ENCODE measurements around the gene SLC22A12.
"Not testable (repeated sequence)": the region's sequence is repeated elsewhere in the genome, so short reads cannot be mapped to it uniquely, and the experiment has no call there.

SLC22A12 gene

DNA sequence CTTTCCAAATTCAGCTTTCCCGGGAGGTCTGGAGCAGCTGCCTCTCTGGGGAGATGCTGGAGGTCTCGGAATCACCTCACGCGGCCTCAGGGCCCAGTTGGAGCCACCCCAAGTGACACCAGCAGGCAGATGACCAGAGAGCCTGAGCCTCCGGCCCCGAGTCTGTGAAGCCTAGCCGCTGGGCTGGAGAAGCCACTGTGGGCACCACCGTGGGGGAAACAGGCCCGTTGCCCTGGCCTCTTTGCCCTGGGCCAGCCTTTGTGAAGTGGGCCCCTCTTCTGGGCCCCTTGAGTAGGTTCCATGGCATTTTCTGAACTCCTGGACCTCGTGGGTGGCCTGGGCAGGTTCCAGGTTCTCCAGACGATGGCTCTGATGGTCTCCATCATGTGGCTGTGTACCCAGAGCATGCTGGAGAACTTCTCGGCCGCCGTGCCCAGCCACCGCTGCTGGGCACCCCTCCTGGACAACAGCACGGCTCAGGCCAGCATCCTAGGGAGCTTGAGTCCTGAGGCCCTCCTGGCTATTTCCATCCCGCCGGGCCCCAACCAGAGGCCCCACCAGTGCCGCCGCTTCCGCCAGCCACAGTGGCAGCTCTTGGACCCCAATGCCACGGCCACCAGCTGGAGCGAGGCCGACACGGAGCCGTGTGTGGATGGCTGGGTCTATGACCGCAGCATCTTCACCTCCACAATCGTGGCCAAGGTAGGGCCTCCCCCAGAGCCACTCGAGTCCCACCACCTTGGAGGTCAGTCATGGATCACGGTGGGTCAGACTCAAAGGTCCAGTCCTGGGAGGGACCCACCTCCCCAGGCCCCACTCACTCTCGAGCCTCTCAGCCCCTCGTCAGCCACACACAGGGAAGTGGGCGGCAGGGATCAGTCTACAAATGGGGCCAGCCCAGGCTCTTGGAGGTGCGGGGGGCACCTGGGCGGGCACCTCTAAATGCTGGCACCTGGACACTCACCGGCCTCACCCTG lies 525 bp downstream of the SLC22A12 start:
- Histone ChIP-seq H3K4me1 (ENCODE audit: control insufficient read depth, insufficient read depth, low read length) (peaks cover 5% of the 10 kb centered on the region), H3K36me3 (ENCODE audit: control insufficient read depth, insufficient read depth, low read length, severe bottlenecking) (no peaks in the 10 kb centered on the region), H3K9me3 (ENCODE audit: control insufficient read depth, low read length) (peaks cover 26% of the 10 kb centered on the region), H3K27me3 (replicated peaks; ENCODE audit: control insufficient read depth, insufficient read depth, low read length) (peaks cover 14% of the 10 kb centered on the region), H3K9ac (ENCODE audit: low read length) (no peak overlapping the region), H3K4me3 (ENCODE audit: low read length) (no peak overlapping the region)
- no peak for DNase-seq (ENCODE audit: low read depth)

DNA sequence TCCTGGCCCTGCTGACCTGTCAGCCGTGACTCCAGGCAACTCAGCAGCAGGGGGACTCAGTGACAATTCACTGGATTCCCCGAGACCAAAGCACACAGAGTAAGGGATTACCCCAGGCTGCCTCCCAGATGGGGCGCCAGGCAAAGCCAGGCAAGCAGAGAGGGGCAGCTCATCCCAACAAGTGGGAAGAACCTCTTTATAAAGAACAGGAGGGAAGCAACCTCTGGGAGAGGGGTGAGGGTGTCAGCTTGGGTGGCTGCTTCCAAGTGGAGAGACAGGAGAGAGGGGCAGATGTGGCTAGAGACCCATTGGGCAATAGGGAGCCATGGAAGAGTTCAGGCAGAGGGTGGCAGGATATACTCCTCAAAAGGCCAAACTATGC lies 1.2 kb downstream of the SLC22A12 start:
- no peak overlapping the region for H3K9ac ChIP-seq (ENCODE audit: low read length)
- no peak overlapping the region for H3K4me3 ChIP-seq (ENCODE audit: low read length)
- H3K36me3 ChIP-seq (ENCODE audit: control insufficient read depth, insufficient read depth, low read length, severe bottlenecking), result no peaks in the 10 kb centered on the region
- H3K4me1 ChIP-seq (ENCODE audit: control insufficient read depth, insufficient read depth, low read length), result peaks cover 5% of the 10 kb centered on the region
- peaks cover 15% of the 10 kb centered on the region for H3K27me3 ChIP-seq (replicated peaks; ENCODE audit: control insufficient read depth, insufficient read depth, low read length)
- no peak for DNase-seq (ENCODE audit: low read depth)
- peaks cover 24% of the 10 kb centered on the region for H3K9me3 ChIP-seq (ENCODE audit: control insufficient read depth, low read length)

DNA sequence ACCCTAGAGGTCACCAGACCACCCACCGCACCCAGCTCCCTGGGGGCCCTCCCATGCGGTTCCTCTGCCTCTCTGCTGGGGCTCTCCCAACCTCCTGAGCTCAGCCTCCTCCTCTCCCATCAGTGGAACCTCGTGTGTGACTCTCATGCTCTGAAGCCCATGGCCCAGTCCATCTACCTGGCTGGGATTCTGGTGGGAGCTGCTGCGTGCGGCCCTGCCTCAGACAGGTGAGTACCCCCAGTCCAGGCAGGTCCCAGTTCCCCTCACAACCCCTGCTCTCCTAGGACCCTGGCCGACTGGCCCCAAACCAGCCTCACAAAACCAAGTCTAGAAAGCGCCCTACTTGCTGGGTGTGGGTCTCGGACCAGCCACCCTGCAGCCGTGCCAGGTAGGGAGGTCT lies 1.6 kb downstream of the SLC22A12 start:
- peaks cover 17% of the 10 kb centered on the region for H3K27me3 ChIP-seq (replicated peaks; ENCODE audit: control insufficient read depth, insufficient read depth, low read length)
- peaks cover 20% of the 10 kb centered on the region for H3K9me3 ChIP-seq (ENCODE audit: control insufficient read depth, low read length)
- H3K4me3 ChIP-seq (ENCODE audit: low read length), result no peak overlapping the region
- no peaks in the 10 kb centered on the region for H3K36me3 ChIP-seq (ENCODE audit: control insufficient read depth, insufficient read depth, low read length, severe bottlenecking)
- peaks cover 5% of the 10 kb centered on the region for H3K4me1 ChIP-seq (ENCODE audit: control insufficient read depth, insufficient read depth, low read length)
- no peak overlapping the region for H3K9ac ChIP-seq (ENCODE audit: low read length)
- no peak for DNase-seq (ENCODE audit: low read depth)

GRCh38 chr11:64593156-64594105 lies 2.4 kb downstream of the SLC22A12 start:
- no peak for DNase-seq (ENCODE audit: low read depth)
- H3K9me3 ChIP-seq (ENCODE audit: control insufficient read depth, low read length), result peaks cover 13% of the 10 kb centered on the region
- H3K4me3 ChIP-seq (ENCODE audit: low read length), result no peak overlapping the region
- H3K4me1 ChIP-seq (ENCODE audit: control insufficient read depth, insufficient read depth, low read length), result peaks cover 5% of the 10 kb centered on the region
- no peak overlapping the region for H3K9ac ChIP-seq (ENCODE audit: low read length)
- H3K27me3 ChIP-seq (replicated peaks; ENCODE audit: control insufficient read depth, insufficient read depth, low read length), result peaks cover 17% of the 10 kb centered on the region
- no peaks in the 10 kb centered on the region for H3K36me3 ChIP-seq (ENCODE audit: control insufficient read depth, insufficient read depth, low read length, severe bottlenecking)

DNA sequence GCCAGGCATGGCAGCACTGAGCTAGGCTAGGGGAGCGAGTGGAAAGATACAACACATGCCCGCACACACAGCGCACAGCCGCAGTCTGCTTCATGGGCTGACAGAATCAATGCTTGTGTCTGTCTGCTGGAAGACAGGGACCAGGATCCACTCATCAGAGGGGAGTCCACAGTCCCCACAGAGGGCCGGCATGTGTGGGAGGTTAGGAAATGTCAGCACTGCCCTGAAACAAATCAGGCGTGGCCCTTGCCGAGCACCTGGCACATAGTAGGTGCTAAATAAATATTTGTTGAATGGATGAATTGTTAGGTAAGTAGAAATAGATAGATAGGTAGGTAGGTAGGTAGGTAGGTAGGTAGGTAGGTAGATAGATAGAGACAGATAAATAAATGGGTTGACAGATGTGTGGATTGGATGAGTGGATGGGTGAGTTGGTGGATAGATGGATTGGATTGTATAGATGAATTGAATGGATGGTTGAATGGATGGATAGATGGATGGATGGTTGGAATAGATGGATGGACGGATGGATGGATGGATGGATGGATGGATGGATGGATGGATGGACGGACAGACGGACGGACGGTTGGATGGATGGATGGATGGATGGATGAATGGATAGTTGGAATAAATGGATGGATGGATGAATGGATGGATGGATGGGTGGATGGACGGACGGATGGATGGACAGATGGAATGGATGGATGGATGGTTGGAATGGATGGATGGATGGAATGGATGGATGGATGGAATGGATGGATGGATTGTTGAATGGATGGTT lies 3.3 kb downstream of the SLC22A12 start:
- Histone ChIP-seq H3K9ac (ENCODE audit: low read length) (no peak overlapping the region), H3K4me3 (ENCODE audit: low read length) (no peak overlapping the region), H3K4me1 (ENCODE audit: control insufficient read depth, insufficient read depth, low read length) (peaks cover 5% of the 10 kb centered on the region), H3K27me3 (replicated peaks; ENCODE audit: control insufficient read depth, insufficient read depth, low read length) (peaks cover 17% of the 10 kb centered on the region), H3K36me3 (ENCODE audit: control insufficient read depth, insufficient read depth, low read length, severe bottlenecking) (no peaks in the 10 kb centered on the region), H3K9me3 (ENCODE audit: control insufficient read depth, low read length) (peaks cover 4% of the 10 kb centered on the region)
- no peak for DNase-seq (ENCODE audit: low read depth)

DNA sequence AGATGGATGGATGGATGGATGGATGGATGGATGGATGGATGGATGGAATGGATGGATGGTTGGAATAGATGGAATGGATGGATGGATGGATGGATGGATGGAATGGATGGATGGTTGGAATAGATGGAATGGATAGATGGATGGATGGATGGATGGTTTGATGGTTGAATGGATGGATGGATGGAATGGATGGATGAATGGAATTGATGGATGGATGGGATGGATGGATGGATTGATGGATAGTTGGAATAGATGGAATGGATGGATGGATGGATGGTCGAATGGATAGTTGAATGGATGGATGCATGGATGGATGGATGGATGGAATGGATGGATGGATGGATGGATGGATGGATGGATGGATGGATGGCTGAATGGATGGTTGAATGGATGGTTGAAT lies 4.9 kb downstream of the SLC22A12 start:
- not testable (repeated sequence) for H3K9me3 ChIP-seq (ENCODE audit: control insufficient read depth, low read length); DNase-seq (ENCODE audit: low read depth); H3K4me1 ChIP-seq (ENCODE audit: control insufficient read depth, insufficient read depth, low read length); H3K9ac ChIP-seq (ENCODE audit: low read length); H3K4me3 ChIP-seq (ENCODE audit: low read length); H3K36me3 ChIP-seq (ENCODE audit: control insufficient read depth, insufficient read depth, low read length, severe bottlenecking)
- peaks cover 18% of the 10 kb centered on the region for H3K27me3 ChIP-seq (replicated peaks; ENCODE audit: control insufficient read depth, insufficient read depth, low read length)

GRCh38 chr11:64597671-64598101 lies 6.7 kb downstream of the SLC22A12 start:
- H3K4me1 ChIP-seq (ENCODE audit: control insufficient read depth, insufficient read depth, low read length), result no peaks in the 10 kb centered on the region
- H3K27me3 ChIP-seq (replicated peaks; ENCODE audit: control insufficient read depth, insufficient read depth, low read length), result peaks cover 22% of the 10 kb centered on the region
- DNase-seq (ENCODE audit: low read depth), result no peak
- no peak overlapping the region for H3K4me3 ChIP-seq (ENCODE audit: low read length)
- H3K9me3 ChIP-seq (ENCODE audit: control insufficient read depth, low read length), result no peaks in the 10 kb centered on the region
- H3K9ac ChIP-seq (ENCODE audit: low read length), result no peak overlapping the region
- no peaks in the 10 kb centered on the region for H3K36me3 ChIP-seq (ENCODE audit: control insufficient read depth, insufficient read depth, low read length, severe bottlenecking)

DNA sequence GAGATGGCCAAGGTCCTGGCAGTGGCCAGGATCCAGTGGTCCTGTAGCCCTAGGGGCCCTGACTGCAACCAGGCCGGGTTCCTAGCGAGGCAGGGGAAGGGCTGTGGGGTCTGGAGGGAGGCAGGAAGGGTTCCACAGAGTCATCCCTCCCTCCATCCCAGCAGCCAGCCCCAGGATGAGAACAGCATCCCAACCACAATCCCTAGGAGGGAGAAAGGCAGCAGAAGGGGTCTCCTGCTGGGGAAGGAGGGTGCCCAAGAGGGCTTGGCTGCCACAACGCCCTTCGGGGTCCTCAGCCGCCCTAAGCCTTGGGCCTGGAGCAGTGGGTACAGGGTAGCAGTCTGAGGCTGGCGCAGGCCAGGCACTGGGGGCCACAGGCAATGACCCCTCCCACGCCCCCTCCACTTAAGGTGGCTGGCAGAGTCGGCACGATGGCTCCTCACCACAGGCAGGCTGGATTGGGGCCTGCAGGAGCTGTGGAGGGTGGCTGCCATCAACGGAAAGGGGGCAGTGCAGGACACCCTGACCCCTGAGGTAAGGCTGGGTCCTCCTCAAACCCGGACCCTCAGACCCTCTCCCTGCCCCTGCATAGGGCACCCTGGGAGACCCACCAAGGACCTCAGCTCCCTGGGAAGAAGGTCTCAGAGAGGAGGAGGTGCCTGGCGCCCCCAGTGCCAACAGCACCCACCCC lies 7.2 kb downstream of the SLC22A12 start:
- Histone ChIP-seq H3K9me3 (ENCODE audit: control insufficient read depth, low read length) (no peaks in the 10 kb centered on the region), H3K27me3 (replicated peaks; ENCODE audit: control insufficient read depth, insufficient read depth, low read length) (peaks cover 20% of the 10 kb centered on the region), H3K4me1 (ENCODE audit: control insufficient read depth, insufficient read depth, low read length) (no peaks in the 10 kb centered on the region), H3K36me3 (ENCODE audit: control insufficient read depth, insufficient read depth, low read length, severe bottlenecking) (no peaks in the 10 kb centered on the region), H3K9ac (ENCODE audit: low read length) (no peak overlapping the region), H3K4me3 (ENCODE audit: low read length) (no peak overlapping the region)
- no peak for DNase-seq (ENCODE audit: low read depth)

DNA sequence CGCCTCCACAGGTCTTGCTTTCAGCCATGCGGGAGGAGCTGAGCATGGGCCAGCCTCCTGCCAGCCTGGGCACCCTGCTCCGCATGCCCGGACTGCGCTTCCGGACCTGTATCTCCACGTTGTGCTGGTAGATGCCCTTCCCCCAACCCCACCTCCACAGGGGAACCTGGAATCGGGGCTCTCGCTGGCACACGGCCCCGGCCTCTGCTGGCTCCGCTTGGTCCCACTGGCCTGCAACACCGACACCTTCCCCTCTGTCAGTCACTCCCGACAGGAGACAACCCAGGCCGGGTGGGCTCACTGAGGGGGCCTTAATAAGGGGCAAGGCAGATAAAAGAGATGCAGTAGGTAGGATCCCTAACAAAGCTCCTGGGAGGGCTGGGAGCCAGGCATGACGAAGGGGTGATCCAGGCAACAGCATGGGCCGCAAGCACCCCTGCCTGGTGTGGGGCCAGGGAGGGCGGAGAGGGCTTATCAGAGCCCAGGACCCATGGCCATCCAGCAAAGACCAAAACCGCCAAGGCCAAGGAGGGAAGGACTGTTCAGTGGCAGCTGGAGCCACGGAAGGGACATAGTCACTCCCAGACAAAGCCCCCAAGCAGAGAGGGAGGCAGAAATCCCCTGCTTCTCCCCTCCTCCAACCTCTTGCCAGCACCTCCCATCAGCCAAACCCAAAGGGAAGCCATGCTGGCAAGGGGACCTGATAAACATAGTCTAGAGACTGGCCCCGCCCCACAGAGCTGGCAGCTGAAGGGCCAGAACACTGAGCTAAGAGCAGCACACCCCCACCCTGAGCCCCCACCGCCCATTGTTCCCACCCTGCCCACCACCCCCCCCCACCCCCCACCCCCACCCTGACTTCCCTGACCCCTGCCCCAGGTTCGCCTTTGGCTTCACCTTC lies 8.0 kb downstream of the SLC22A12 start:
- no peak overlapping the region for H3K4me3 ChIP-seq (ENCODE audit: low read length)
- H3K4me1 ChIP-seq (ENCODE audit: control insufficient read depth, insufficient read depth, low read length), result no peaks in the 10 kb centered on the region
- H3K9me3 ChIP-seq (ENCODE audit: control insufficient read depth, low read length), result no peaks in the 10 kb centered on the region
- DNase-seq (ENCODE audit: low read depth), result no peak
- no peak overlapping the region for H3K9ac ChIP-seq (ENCODE audit: low read length)
- H3K27me3 ChIP-seq (replicated peaks; ENCODE audit: control insufficient read depth, insufficient read depth, low read length), result peaks cover 25% of the 10 kb centered on the region
- H3K36me3 ChIP-seq (ENCODE audit: control insufficient read depth, insufficient read depth, low read length, severe bottlenecking), result no peaks in the 10 kb centered on the region

Measured in adipocyte (in vitro differentiated cells).